ENCODE measurements around the gene STARD3NL. TPM values are rescaled to one million over a fixed set of nuclear protein-coding genes. Genes with fewer than 3 reads are reported as not detected.

The STARD3NL gene
- total and polyA plus RNA-seq, 2 donors from 2014 or later = 41.0 to 47.9 TPM

DNA sequence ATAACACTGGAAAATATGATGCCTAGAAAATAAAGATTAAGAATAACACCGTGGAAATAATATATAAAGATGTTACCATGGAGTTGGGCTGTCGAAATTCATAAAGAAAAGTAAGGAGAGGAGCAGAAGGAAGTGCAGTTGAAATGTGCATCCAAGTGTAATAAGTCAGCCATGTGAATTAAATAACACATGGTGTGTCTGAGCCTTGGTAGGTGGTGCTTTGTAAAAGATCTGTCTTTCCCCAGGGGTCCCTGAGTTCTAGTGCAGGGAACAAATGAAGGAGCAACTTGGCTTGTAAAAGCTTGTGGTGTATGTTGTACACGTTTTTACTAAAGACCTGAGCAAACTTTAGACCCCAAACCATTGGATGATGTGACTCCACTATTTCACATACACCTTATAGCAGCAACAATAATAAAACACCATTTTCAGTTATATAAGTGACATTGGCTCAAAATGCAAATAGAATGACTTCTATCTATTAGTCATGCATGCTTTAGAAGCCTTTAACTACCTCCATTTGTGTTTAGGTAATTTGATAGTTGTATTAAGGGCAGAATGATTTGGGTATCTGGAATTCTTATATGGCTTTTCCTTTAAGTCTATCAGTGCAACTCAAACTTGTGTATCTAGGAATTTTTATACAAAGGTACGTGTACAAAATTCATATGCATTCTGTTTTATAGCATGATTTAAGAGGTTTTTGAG is 11.3 kb downstream of the STARD3NL start:
- Histone ChIP-seq H3K4me1 (ENCODE audit: control insufficient read depth in 2 of 3, insufficient read depth in 2 of 3, low read depth in 1 of 3, low read length in 3 of 3) (no peaks in the 10 kb centered on the region), H3K36me3 (ENCODE audit: control insufficient read depth in 2 of 3, insufficient read depth in 3 of 3, low read length in 3 of 3) (no peaks in the 10 kb centered on the region), H3K27ac (ENCODE audit: low read depth in 2 of 2, low read length in 2 of 2) (no peak overlapping the region), H3K27me3 (ENCODE audit: control insufficient read depth, insufficient read depth, low read length) (no peaks in the 10 kb centered on the region), H3K9ac (ENCODE audit: low read length in 3 of 3) (no peak overlapping the region), H3K4me3 (ENCODE audit: low read length in 3 of 3) (no peak overlapping the region), H3K9me3 (ENCODE audit: control insufficient read depth in 2 of 3, insufficient read depth in 1 of 3, low read length in 3 of 3) (peaks cover 0 to 5% (median 0%) of the 10 kb centered on the region in 3 donors)
- FAIRE-seq (no peak), DNase-seq (peak in 1 of 5 donors; percentile 28)
- intact Hi-C loops (cut with DNase I) = no loop called here
- TF ChIP-seq, protein P1, sequence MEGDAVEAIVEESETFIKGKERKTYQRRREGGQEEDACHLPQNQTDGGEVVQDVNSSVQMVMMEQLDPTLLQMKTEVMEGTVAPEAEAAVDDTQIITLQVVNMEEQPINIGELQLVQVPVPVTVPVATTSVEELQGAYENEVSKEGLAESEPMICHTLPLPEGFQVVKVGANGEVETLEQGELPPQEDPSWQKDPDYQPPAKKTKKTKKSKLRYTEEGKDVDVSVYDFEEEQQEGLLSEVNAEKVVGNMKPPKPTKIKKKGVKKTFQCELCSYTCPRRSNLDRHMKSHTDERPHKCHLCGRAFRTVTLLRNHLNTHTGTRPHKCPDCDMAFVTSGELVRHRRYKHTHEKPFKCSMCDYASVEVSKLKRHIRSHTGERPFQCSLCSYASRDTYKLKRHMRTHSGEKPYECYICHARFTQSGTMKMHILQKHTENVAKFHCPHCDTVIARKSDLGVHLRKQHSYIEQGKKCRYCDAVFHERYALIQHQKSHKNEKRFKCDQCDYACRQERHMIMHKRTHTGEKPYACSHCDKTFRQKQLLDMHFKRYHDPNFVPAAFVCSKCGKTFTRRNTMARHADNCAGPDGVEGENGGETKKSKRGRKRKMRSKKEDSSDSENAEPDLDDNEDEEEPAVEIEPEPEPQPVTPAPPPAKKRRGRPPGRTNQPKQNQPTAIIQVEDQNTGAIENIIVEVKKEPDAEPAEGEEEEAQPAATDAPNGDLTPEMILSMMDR (IDR thresholded peaks at IDR 0.05; ENCODE audit: borderline replicate concordance, extremely low read depth, insufficient read depth) = no peak

DNA sequence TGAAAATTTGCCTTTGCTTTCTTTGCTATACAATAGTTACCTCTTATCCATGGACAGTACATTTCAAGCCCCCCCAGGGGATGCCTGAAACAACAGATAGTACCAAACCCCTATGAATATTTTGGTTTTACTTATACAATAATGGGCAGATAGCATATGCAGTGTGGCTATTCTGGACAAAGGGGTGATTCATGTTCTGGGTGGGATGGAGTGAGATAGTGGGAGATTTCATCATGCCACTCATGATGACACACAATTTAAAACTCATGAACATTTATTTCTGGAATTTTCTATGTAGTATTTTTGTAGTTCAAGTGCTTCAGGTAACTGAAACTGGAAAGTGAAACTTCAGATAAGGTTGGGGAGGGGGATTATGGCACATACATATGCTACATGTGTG is 12.0 kb downstream of the STARD3NL start:
- H3K4me1 ChIP-seq (ENCODE audit: control insufficient read depth in 2 of 3, insufficient read depth in 2 of 3, low read depth in 1 of 3, low read length in 3 of 3) = no peaks in the 10 kb centered on the region
- no peak overlapping the region for H3K4me3 ChIP-seq (ENCODE audit: low read length in 3 of 3)
- no peaks in the 10 kb centered on the region for H3K27me3 ChIP-seq (ENCODE audit: control insufficient read depth, insufficient read depth, low read length)
- no peak overlapping the region for H3K9ac ChIP-seq (ENCODE audit: low read length in 3 of 3)
- no peak overlapping the region for H3K27ac ChIP-seq (ENCODE audit: low read depth in 2 of 2, low read length in 2 of 2)
- peaks cover 0 to 5% (median 0%) of the 10 kb centered on the region in 3 donors for H3K9me3 ChIP-seq (ENCODE audit: control insufficient read depth in 2 of 3, insufficient read depth in 1 of 3, low read length in 3 of 3)
- TF ChIP-seq, protein P1 (IDR thresholded peaks at IDR 0.05; ENCODE audit: borderline replicate concordance, extremely low read depth, insufficient read depth) = no peak
- no peak for DNase-seq
- no peaks in the 10 kb centered on the region for H3K36me3 ChIP-seq (ENCODE audit: control insufficient read depth in 2 of 3, insufficient read depth in 3 of 3, low read length in 3 of 3)
- intact Hi-C loops (cut with DNase I) = no loop called here
- no peak for FAIRE-seq

- FAIRE-seq (no peak), DNase-seq (no peak)
- Histone ChIP-seq H3K9me3 (ENCODE audit: control insufficient read depth in 2 of 3, insufficient read depth in 1 of 3, low read length in 3 of 3) (peaks cover 0 to 5% (median 0%) of the 10 kb centered on the region in 3 donors), H3K27me3 (ENCODE audit: control insufficient read depth, insufficient read depth, low read length) (no peaks in the 10 kb centered on the region), H3K36me3 (ENCODE audit: control insufficient read depth in 2 of 3, insufficient read depth in 3 of 3, low read length in 3 of 3) (no peaks in the 10 kb centered on the region), H3K4me3 (ENCODE audit: low read length in 3 of 3) (no peak overlapping the region), H3K27ac (ENCODE audit: low read depth in 2 of 2, low read length in 2 of 2) (no peak overlapping the region), H3K4me1 (ENCODE audit: control insufficient read depth in 2 of 3, insufficient read depth in 2 of 3, low read depth in 1 of 3, low read length in 3 of 3) (peaks cover 0 to 5% (median 0%) of the 10 kb centered on the region in 3 donors), H3K9ac (ENCODE audit: low read length in 3 of 3) (no peak overlapping the region)
- TF ChIP-seq, protein P1 (IDR thresholded peaks at IDR 0.05; ENCODE audit: borderline replicate concordance, extremely low read depth, insufficient read depth) = no peak
- intact Hi-C loops (cut with DNase I) = no loop called here
These were observed 13.7 kb downstream of the STARD3NL start for GRCh38 chr7:38191791-38192190.
